NCI-H748 (cell line): ENCODE measurements around the gene INKA1.
A peak's percentile ranks its signal among the peaks of the same experiment; 100 is the strongest.

Experiments
- DNase-seq: peaks from one replicate; lab custom pipeline; 2025; ENCODE audit not compliant: unreplicated experiment; lab: John Stamatoyannopoulos, UW

INKA1 gene

GRCh38 chr3:49786357-49787181, 16.5 kb upstream of the INKA1 start, which contains the start of gene IP6K1:
Gene IP6K1, minus strand, starts transcription at chr3:49786542. Its CDS starts 38,502 bp downstream, at chr3:49748040.
- DNase-seq: peak; percentile 99

- no peak for DNase-seq
These were observed 15.9 kb upstream of the INKA1 start for GRCh38 chr3:49787182-49787464.

GRCh38 chr3:49787536-49787935, 15.5 kb upstream of the INKA1 start:
- DNase-seq: no peak

GRCh38 chr3:49788056-49788455, 15.0 kb upstream of the INKA1 start:
- DNase-seq: no peak

- DNase-seq: no peak
These were observed 12.2 kb upstream of the INKA1 start for GRCh38 chr3:49790626-49791411.

GRCh38 chr3:49791571-49791970, 11.5 kb upstream of the INKA1 start:
- no peak for DNase-seq

- DNase-seq: no peak
These were observed 10.5 kb upstream of the INKA1 start for GRCh38 chr3:49792371-49793150.

GRCh38 chr3:49793486-49794085, 9.5 kb upstream of the INKA1 start:
- no peak for DNase-seq

- no peak for DNase-seq
These were observed 8.6 kb upstream of the INKA1 start for GRCh38 chr3:49794431-49794830.

- no peak for DNase-seq
These were observed 7.8 kb upstream of the INKA1 start for GRCh38 chr3:49794926-49795905.

- DNase-seq: no peak
These were observed 4.0 kb upstream of the INKA1 start for GRCh38 chr3:49799105-49799504.

- DNase-seq: no peak
These were observed 3.3 kb upstream of the INKA1 start, which contains the start of gene CDHR4 for GRCh38 chr3:49799761-49800160. Gene CDHR4, minus strand, starts transcription at chr3:49799873. Its CDS starts 61 bp downstream, at chr3:49799812.

GRCh38 chr3:49801160-49801559, 1.9 kb upstream of the INKA1 start:
- DNase-seq: no peak

- DNase-seq: peak; percentile 57
These were observed 542 bp downstream of the INKA1 start for GRCh38 chr3:49803465-49804140.

GRCh38 chr3:49804141-49805041, 1.3 kb downstream of the INKA1 start:
- DNase-seq: no peak

- no peak for DNase-seq
These were observed 2.3 kb downstream of the INKA1 start for GRCh38 chr3:49805367-49805782.

- DNase-seq: no peak
These were observed 3.0 kb downstream of the INKA1 start for GRCh38 chr3:49805897-49806701.
